HG03378 (cell line): ENCODE measurements around the gene ZNF775.
"Not testable (repeated sequence)": the region's sequence is repeated elsewhere in the genome, so short reads cannot be mapped to it uniquely, and the experiment has no call there.

Experiments
- ATAC-seq: cut with Tn5 transposase; IDR thresholded peaks from one replicate; pipeline ENCODE4 v1.9.1; 2021; ENCODE audit warnings: mild to moderate bottlenecking, moderate library complexity; ENCODE audit not compliant: unreplicated experiment

ZNF775 gene

DNA sequence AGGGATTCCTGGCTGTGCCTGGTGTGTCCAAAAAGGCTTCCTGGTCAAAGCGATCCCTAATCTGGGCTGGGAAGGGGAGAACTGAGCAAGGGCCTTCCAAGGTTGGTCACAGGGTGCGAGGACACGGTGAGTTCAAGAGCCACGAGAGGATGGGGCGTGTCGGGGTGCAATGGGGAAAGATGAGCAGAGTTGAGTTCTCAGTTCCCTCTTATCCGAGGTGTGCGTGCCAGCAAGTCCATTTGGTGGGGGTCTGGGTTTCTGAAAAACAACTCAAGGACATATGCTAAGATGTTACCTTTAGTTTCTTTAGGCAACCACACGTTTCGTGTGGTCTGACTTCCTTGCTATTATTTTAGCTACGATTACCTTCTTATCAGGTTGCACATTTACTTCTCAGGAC, 1.3 kb downstream of the ZNF775 start:
- no peak for ATAC-seq

DNA sequence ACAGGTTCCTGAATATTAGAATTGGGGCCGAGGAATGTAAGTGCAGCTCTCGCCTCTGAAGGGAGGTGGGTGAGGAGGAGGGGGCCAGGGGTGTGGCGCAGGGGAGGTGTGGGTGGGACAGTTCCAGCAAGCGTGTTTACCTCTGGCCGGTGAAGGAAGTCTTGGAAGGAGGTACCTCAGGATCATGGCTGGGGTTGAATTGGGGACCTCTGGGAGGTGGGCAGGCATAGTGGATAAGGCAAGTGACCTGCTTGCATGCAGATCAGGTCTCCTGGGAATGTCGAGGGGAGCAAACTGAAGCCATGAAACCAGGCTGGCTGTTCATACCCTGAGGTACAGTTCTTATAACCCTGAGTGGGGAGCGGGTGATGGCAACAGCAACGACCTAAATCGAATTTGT, 2.0 kb downstream of the ZNF775 start:
- no peak for ATAC-seq

DNA sequence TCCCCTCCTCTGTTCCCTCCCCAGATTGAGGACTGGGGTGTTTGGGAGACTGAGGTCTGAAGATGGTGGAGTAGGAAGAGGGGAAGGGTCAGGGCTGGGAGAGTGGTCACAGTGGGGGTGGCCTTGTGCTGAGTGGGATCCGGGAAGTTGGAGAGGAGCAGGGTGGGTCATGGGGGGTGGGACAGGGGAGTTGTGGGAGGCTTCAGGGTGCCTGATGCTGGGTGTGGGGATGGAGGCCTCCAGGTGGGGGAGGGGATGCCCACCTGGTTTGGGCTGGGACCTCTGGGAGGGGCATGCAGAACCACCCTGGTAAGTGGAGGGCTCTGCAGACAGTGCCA, 2.6 kb downstream of the ZNF775 start:
- ATAC-seq, result no peak

DNA sequence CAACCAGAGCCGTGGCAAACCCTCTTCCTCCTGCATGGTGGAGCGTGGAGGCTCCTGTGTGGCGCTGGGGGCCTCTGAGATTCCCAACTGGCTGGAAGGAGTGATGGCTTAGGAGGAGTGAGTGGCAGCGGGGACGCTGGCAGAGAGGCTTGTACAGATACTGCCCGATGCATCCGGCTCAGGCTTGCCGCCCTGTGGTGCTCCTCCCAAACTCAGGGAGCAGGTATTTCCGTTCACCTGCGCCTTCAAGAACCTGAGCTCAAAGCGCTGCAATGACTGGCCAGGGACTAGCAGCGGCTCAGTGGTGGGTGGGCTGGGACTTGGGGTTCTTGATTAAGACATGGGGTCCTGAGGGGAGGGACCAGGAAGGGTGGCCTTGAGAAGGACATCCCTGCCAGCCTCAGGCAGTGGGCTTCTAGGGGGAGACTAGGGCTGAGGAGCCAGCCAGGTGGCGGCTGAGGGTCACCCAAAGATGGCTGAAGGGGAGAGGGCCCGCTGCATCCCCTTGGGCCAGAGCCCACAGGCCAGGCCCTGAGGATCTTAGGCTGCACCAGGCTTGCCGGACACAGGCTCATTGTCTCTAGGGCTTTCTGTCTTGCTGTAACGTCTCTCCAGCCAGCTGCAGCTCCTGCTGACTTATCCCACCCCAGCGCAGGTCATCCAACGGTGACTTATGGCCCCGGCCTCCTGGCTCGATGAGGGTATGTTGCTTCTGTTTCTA, 3.2 kb downstream of the ZNF775 start:
- no peak for ATAC-seq

DNA sequence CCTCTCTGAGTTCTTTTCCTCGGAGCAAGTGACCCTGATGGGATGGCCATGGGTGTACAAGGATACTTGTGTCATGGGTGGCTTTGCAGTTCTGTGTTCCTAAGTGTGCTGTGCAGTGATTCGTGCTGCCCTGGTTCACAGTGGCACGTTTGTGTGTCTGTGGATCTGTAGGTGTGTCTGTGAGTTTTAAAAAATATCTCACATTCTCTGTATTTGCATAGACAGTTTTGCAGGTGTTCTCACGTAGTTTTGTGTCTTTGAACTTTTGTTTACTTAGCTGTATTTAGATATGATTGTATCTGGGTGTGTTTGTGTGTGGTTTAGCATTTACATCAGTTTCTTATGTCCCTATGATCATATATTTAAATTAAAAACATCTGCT, 3.7 kb downstream of the ZNF775 start:
- ATAC-seq, result no peak

DNA sequence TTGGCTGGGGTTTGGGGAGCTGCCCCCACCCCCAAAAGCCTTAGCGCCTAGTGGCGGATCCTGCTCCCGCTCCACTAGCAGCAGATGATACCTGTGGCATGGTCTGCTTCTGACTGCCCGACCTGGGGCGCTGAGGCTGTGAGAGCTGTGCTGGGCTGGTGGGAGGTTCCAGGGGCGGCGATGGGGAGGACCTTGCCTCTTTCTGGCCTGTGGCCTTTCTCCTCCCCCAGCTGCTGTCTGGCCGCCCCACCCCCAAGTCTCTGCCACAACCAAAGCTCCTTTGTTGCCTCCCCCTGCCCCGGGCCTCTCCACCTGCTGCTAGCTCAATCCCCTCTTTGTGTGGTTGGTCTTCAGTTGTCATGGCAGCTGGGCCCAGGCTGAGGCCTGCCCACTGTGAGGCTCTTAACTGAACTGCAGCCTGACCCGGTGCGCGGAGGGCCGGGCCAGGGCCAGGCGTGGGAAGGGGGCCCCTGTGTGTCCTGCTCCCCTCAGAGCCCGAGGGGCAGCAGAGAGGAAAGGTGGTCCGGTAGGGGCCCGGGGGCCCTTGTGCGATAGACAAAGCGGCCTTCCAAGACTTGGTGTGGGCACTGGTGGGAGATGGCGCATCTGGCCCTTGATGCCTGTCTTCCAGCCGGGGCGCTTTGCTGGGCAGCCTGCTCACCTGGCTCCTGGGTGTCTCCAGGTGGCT, 4.7 kb downstream of the ZNF775 start:
- no peak for ATAC-seq

DNA sequence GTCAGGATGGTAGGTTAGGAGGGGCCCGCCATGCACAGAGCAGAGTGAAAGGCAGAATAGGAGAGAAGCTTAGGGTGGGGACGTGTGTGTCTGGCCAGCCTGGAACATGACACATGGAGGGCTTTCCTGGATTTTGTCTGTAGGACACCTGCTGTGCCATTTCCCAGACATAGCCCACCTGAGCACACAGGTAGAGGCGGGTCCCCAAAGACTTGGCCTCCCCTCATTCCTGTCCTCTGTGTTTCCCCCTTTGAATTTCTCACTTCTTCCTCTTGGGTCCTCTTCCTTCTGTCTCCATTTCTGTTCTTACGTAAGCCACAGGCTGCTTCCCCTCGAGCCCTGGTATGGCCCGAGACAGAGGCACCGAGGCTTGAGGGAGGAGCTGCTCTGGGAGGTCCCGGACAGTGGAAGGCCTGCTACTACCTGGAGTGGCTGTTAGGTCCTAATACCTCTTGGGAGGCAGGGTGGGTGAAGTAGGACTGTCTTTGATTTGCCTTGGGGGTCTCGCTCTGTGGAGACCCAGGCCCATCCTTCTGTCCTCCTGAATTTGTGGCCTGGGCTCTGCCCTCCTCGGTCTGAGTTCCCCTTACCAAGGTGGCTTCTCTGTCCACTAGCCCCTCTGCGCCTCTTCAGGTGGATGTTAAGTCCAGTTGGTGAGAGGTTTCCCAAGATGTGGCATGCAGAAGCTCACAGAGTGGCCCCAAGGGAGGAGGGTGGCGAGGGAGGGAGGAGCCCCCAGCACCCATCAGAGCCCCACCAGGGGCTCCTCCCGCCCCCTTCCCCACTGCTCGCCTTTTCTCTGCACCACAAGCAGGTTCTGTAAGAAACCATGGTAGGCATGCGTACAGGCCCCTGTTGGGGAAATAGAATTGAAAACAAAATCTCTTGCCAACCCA, 5.5 kb downstream of the ZNF775 start:
- no peak for ATAC-seq

DNA sequence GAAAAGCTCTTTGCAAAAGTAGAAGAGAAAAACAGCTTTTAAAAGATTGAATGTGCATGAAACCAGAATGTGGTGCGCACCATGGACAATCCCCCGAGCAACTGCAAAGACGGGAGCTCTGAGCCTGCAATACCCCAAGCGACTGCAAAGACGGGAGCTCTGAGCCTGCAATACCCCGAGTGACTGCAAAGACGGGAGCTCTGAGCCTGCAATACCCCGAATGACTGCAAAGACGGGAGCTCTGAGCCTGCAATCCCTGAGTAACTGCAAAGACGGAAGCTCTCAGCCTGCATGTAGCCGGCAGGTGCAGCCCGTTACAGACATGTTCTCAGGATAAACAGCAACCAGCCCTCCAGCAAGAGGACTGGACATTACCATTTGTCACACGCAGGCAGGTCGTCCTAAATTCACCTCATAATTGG, 6.2 kb downstream of the ZNF775 start:
- ATAC-seq, result no peak

DNA sequence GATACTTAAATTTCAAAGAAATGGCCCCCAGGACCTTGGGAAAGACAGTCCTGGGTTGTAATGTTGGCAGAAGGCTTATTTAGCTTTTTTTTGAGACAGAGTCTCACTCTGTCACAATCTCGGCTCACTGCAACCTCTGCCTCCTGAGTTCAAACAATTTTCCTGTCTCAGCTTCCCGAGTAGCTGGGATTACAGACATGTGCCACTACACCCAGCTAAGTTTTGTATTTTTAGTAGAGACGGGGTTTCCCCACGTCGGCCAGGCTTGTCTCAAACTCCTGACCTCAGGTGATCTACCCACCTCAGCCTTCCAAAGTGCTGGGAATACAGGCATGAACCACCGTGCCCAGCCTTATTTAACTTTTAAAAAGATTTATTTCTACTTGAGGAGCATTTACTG, 6.8 kb downstream of the ZNF775 start:
- ATAC-seq, result not testable (repeated sequence)

DNA sequence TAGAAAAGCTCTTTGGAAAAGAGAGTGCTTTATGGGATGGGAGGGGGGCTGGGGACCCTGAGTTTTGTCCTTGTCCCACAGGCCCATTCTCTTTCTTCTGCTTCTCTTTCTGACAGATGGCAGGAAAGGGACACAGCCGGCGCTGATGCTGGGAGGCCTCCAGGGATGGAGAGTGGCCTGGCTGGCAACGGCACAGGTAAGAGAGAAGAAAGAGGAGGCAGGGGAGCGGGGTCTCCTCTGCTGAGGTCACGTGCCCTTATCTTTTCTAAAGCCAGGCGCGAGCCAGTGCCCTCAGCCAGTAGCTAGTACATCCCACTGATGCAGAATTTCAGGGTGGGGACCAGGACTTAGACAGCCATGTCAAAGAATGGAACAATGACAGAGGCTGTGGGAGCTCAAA, 9.2 kb downstream of the ZNF775 start:
- no peak for ATAC-seq

DNA sequence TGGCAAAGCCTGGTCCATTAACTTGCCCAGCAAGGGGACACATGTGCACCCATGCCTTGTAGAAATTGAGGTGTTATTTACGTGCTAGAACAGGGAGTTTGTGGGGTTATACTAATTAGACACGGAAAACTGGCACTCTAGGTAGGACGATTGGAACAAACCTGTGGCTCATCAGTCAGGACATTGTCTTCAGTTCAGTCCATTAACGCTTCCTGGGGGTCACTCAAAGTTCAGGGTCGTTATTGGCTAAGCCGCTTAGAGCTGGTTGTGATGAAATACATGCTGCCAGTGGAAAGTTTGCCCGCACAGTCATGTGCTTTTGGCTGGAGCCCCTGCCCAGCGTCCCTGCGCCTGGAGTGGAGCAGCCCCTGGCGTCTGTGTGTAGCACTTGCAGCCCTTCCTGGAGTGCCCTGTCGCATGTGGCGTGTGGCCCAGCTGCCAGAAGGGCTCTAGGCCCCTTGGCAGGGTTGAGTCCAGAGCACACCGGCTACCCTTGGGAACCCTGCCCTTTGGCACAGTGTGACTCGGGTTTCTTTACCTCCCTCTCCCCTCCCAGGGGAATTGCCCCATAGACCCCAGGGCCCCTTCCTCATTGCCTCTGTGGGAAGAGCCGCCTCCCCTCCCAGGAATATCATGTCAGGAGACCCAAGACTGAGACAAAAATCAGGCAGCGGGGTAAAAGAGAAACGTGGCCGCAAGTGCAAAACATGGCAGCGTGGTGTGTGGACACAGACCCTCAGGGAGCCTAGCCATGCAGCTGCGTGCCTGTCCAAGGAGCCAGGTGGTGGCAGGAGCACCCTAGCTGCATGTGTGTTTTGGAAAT, 9.8 kb downstream of the ZNF775 start:
- no peak for ATAC-seq

DNA sequence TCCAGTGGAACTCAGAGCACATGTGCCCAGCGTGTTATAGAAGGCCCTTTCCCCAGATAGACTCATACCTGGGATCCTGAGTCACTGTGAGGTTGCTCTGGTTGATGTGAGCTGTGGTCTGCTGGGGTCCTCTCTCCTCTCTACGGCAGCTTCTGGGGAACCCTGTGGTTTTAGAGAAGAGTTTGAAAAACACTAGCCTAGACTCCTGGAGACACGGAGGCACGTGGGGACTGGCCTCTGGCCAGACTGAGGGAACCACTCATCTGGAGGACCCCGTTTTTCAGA, 10.3 kb downstream of the ZNF775 start:
- no peak for ATAC-seq

DNA sequence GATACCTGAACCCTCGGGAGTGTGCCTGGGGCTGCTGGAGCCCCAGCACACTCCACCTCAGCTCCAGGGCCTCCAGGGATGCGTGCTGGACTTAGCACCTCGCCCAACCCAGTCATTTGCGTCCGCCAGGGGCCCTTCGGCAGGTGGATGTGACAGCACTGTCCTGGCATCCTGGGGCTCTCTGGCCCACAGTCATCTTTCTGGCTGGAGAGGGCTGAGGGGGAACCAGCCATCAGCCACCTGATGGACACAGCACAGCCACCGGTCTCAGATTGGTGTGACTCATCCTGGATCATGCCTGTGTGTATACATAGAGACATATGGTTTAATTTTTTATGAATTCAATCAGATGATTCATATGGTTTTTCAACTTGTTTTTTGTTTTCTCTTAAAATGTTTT, 11.1 kb downstream of the ZNF775 start:
- no peak for ATAC-seq

DNA sequence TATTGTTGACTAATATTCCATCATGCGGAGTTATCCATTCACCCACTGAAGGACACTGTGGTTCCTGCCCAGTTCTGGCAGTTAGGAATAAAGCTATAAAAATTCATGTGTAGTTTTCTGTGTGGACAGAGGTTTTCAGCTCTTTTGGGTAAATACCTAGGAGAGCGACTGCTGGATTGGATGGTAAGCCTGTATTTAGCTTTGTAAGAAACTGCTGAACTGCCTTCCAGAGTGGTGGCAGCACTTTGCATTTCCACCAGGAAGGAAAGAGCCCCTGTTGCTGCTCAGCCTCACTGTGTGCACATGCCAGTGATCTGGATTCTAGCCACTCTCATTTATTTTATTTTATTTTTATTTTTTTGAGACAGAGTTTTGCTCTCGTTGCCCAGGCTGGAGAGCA, 14.2 kb downstream of the ZNF775 start:
- ATAC-seq, result no peak

DNA sequence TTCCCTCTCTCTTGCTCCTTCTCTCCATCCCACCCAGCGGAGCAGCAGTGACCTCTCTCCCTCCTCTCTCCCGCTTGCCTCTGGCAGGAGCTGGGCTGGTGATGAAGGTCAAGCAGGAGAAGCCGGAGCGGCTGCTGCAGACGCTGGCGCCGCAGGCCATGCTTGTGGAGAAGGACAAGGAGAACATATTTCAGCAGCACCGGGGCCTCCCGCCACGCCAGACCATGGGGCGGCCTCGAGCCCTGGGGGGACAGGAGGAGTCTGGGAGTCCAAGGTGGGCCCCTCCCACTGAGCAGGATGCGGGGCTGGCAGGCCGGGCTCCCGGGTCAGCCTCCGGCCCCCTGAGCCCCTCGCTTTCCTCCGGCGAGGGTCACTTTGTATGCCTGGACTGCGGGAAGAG, 17.3 kb downstream of the ZNF775 start:
- no peak for ATAC-seq

DNA sequence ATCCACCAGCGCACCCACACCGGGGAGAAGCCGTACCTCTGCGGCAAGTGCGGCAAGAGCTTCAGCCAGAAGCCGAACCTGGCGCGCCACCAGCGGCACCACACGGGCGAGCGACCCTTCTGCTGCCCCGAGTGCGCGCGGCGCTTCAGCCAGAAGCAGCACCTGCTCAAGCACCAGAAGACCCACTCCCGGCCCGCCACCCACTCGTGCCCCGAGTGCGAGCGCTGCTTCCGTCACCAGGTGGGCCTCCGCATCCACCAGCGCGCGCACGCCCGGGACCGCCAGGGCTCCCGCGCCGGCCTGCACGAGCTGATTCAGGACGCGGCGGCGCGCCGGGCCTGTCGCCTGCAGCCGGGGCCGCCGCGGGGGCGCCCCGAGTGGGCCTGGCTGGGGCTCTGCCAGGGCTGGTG, 17.7 kb downstream of the ZNF775 start:
- no peak for ATAC-seq

DNA sequence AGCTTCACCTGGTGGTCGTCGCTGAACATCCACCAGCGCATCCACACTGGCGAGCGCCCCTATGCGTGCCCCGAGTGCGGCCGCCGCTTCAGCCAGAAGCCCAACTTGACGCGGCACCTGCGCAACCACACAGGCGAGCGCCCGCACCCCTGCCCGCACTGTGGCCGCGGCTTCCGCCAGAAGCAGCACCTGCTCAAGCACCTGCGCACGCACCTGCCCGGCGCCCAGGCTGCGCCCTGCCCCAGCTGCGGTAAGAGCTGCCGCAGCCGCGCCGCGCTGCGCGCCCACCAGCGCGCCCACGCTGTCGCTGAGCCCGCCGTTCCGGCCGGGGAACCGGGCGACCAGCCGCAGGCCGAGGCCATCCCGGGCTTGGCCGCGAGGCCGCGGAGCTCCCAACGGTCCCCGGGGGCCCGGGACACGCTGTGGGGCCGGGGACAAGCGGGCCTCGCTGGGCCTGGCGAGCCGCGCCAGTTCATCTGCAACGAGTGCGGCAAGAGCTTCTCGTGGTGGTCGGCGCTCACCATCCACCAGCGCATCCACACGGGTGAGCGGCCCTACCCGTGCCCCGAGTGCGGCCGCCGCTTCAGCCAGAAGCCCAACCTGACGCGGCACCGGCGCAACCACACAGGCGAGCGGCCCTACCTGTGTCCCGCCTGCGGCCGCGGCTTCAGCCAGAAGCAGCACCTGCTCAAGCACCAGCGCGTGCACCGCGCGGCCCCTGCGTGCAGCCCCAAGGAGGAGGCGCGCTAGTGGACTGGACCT, 18.4 kb downstream of the ZNF775 start:
- no peak for ATAC-seq

DNA sequence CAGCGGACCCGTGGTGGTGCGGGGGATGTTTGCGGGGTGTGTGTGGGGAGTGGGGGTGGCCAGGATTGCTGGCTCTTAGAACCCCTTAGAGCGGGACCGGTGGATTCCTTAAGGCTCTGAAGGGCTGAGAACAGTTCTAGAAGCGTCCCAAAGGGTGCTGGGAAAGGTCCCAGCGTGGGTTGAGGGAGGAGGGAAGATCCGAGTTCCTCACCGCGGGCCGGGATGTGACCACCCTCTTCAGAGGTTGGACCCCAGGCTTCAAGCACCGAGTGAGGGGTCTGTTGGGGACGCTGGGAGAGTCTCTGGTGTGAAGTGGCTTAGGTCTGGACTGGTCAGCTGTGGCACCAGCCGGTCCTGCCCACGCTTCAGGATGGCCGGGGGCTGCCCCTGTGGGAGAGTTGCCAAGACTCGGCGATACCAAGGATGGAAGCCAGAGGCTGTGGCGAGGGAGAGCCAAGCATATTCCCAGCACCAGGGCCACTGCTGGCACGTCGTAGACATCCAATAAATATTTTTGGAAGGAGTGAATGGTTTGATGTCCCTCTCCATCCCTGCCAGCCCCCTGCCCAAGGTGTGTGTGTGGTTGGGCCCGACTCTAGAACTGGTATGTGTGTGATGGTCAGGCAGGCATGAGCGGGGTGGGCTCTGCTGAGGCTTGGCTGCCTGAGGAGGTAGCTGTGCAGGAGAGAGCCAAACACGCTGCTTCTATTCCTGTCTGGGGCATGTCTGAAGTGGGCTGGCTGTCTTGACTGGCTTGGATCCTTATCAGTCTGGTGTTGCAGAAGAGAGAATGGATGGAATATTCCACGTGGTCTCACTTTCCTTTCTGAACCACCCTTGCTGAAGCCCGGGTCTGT, 19.2 kb downstream of the ZNF775 start:
- no peak for ATAC-seq

DNA sequence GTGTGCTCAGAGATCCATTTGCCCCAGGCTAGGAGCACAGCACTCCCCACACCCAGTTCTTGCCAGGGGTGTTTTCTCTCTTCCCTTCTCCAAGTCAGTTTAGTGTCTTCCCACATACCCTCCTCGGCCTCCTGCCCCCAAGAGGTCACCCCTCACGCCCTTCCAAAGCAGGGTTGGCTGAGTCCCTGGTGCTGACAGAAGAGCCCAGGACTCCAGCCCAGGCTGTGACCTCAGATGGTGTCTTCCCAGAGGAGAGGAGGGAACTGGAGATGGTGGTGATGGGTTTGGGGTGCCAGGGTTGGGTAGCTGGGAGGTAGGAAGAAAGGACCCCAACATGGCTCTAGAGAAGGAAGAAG, 19.8 kb downstream of the ZNF775 start:
- no peak for ATAC-seq
